ENCODE results near the gene SMARCAL1.

Gene SMARCAL1

GRCh38 chr2:216477283-216478035 is 65.2 kb downstream of the SMARCAL1 start:
- FAIRE-seq = no peak

GRCh38 chr2:216478151-216478550 is 65.9 kb downstream of the SMARCAL1 start:
- no peak for FAIRE-seq

DNA sequence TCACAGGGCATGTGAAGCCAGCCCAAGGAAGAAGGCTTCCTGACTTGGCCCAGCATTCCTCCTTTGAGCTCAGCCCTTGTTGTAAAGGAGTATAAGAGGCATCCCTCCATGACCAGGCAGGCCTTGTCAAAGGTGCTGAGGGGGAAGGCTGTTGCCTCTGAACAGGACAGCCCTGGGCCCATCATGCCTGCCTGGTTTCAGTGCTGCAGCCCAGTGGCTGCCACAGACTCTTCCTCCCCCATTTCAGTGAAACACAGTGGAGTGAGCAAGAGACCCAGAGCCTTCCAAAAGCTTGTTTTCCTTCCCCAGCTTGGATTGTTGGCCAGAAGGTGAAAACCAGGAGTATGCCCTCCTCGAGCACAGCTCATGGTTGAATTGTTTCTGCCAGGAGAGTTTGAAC is 66.5 kb downstream of the SMARCAL1 start:
- no peak for FAIRE-seq

GRCh38 chr2:216480221-216480620 is 67.9 kb downstream of the SMARCAL1 start:
- FAIRE-seq = no peak

DNA sequence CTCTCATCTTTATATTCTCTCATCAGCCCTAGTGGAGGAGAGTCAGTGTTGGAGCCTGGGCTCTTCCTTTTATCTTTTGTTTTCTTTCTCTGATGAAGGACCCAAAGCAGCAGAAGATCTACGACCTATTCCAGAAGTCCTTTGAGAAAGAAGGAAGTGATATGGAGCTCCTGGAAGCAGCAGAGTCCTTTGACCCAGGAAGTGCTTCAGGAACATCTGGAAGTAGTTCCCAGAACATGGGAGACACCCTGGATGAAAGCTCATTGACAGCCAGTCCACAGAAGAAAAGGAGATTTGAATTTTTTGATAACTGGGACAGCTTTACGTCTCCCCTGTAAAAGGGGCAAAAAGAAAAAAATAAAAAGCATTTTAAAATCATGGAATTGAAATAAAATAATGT is 70.4 kb downstream of the SMARCAL1 start:
- no peak for FAIRE-seq

- FAIRE-seq = no peak
Observed at GRCh38 chr2:216485237-216485636, 73.0 kb downstream of the SMARCAL1 start.

DNA sequence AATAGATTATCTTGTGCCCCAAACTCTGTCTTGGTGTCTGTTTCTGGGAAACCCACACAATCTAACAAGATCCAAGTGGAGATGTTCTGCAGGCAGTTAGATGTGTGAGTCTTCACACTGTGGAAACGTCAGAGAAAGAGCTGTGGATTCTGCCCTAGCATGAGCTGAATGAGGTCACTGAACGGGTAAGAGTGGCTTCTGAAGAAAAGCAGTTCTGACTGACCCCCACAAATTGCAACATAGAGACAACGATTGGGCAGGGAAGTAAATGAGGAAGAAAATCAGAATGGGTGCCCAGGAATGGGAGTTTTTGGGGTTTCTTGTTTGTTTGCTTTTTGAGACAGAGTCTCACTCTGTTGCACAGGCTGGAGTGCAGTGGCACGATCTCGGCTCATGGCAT is 73.5 kb downstream of the SMARCAL1 start:
- no peak for FAIRE-seq

DNA sequence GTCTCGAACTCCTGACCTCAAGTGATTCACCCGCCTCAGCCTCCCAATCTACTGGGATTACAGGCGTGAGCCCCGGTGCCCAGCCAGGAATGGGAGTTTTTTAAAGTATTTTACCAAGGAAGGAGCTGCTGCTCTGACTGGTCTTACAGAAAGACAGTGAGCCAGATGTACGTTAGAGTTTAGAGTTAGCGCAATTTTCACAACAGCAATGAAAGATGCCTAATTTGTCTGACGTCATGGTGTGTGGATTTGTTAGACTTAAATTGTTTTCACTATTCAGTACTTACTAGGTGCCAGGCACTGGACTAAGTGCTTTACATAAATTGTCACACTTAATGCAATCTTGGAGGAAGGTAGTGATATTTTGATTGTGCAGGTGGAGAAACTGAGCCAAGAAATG is 74.0 kb downstream of the SMARCAL1 start:
- FAIRE-seq = no peak

- FAIRE-seq = no peak
Observed at GRCh38 chr2:216486708-216487107, 74.4 kb downstream of the SMARCAL1 start.

DNA sequence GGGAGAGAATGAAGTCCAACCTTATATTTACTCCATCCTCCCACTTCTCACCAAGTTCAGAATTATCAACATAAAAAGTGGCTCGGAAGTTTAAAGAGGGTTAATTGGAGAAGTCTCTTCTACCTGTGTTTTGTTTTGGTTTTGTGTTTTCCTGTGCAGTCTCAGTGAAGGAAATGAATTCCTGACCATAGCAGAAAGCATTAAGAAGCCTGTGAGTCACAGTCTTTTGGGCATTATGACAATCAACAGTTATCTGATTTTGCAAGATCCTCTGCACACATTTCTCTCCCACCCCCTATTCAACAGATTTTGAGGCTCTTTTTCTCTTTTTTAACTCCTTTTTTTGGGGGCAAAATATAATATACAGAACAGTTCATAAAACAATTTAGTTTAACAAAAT is 77.8 kb downstream of the SMARCAL1 start:
- no peak for FAIRE-seq

GRCh38 chr2:216491793-216492596 is 79.7 kb downstream of the SMARCAL1 start:
- no peak for FAIRE-seq

DNA sequence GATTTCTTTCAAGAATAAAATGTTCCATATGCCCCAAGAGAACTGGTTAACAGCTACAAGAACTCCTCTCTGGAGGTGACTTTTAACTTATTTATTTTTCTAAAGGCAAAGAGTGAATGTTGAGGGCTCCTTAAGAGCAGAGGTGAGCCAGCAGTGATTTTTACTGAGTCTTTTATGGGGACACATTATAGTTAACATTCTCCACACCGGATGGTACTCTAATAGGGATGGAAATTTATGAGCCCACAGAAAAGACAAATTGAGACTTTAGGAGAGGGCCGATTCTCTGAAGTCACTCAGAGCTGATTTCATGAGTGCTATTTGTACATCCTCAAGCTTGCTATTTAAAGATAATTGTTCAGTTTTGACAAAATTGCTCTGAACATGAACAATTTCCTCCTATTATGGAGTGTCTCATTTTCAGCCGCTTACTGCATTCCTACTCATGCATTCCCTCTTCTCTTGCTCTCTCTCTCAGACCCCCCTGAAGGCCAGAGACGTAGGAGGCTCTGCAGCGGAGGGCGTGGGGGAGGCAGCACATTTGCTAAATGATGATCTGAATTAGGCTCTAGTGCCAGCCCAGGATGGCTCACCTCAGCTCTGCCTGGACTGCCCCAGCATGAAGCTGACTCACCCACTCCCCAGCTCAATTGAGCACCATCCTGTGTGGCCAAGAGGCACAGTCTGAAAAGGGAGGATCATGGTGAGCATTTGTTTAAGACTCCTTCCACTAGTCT is 80.5 kb downstream of the SMARCAL1 start:
- FAIRE-seq = no peak

DNA sequence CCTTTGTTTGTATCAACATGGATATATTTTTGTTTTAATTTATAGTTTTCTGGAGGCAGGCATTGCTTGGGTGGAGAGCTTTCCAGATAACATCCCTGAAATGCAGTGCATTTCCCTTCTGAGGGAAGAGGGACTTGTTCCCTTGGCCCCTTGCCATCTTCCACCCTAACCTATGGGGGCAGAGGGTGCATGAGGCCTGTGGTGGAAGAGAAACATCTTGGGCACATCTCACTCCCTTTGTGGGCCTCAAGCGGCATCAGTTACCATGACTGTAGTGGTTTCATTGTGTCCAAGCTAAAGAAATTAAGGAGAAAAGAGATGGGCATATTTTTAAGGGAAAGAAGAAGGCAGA is 81.0 kb downstream of the SMARCAL1 start:
- no peak for FAIRE-seq

DNA sequence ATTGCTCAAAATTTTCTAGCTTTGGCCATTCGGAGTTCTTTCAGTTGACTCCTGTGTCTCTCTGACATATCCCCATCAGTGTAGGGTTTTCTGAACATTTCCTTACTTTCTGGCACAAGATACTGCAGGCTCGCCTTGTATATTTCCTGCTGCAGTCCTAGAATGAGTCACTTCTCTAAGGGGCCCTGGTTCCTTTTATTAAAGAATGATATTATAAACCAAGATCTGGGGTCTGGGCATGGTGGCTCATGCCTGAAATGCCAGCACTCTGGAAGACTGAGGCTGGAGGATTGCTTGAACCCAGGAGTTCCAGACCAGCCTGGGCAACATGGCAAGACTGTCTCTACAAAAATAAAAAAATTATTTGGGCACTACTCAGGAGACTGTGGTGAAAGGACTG is 83.4 kb downstream of the SMARCAL1 start:
- no peak for FAIRE-seq

DNA sequence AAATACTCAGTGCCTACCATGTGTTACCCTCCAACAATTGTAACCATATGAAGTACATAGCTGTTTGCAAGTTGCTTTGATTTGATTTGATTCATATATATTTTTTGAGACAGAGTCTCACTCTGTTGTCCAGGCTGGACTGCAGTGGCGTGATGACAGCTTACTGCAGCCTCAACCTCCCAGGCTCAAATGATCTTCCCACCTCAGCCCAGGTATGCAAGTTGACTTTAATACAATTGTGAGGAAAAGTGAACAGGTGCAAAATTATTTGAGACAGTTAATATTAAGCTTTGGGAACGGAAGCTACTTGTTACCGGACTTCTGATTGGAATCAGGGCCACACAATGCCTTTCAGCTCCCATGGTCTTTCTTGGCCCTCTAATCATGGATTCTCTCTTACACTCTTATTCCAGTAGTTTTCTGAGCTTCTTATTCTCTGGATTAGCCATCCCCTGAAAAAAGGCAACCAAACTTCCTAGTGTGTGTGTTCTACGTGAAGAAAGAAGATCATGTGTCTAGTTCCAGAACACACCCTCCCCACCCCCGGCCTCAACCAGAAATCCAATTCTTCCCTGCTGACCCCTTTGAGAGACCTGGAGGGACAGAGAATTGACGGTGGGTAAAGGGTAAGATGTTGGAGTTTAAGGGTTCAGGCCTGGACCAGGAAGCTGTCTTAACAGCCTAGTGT is 85.2 kb downstream of the SMARCAL1 start:
- FAIRE-seq = no peak

DNA sequence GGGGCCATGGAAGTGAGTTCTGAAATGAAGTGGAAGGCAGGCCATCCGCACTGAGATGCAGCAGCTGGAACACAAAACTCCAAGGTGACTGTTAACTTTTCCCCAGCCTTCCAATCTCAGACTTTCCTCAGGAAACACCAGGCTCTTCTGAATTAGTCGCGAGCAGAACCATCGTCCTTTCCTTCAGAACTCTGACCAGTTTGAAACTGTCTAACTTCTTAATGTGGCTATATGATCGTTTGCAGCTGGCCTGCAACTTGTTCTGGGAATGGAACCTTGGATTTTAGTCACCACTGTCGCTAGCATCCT is 85.7 kb downstream of the SMARCAL1 start:
- no peak for FAIRE-seq

DNA sequence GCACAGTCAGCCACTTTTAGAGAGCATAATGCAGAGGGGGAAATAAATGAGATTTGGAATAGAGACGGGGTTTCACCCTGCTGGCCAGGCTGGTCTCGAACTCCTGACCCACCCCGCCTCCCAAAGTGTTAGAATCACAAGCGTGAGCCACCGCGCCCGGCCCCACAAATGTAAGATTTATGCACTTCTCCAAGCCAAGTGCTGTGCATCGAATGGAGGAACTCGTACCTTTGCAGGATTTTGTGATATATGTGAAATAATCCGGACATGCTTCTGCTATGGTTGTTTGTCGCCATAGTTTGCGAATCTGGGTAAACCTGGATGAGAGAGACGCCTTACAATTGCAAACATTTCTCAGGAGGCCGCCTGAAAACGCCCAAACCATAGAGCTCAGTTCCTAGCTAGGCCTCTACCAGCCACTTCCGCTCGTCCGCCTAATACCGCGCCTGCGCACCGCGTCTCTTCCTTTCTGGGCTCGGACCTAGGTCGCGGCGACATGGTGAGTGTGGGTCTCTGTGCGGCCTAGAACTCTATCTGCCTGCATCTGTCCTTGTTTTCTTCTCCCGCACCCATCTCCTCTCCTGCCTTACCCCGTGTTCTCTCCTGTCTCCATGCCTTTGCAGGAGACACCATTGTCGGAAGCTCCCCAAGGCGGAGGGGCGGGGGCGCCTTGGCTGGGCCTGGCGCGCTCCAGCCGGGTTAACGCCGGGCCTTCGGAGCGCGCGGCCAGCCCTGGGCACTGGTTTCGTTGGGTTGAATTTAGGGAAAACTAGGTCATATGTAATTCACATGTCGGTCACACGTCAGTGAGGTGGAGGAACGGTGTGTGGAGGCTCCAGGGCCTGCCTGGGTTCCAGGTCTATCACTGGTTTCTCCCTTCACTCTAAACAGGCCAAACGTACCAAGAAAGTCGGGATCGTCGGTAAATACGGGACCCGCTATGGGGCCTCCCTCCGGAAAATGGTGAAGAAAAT is 86.4 kb downstream of the SMARCAL1 start, which contains the start of gene RPL37A:
Gene RPL37A (plus strand): TSS at position 466 of the 974 bp plus-strand sequence. CDS start 31 bp downstream, at position 497.
- peak; percentile 70 for FAIRE-seq

GRCh38 chr2:216499641-216500218 is 87.4 kb downstream of the SMARCAL1 start:
- FAIRE-seq = no peak

DNA sequence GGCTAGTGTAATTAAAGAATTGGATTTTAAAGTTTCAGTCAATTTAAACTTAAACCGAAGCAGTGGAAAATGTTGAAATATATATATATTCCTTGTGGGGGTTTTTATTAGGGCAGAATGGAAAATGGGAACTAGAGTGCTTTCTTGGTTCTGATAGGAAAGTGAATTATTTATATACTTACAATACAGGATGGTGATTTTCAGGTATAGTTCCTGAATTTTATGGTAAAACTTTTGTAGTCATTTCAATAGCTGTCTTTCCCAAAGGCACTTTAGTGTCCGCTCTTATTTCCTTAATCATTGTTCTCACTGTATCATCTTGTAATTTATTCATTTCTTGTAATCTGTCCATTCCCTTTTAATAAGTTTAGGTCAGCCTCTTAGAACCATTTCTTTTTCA is 88.3 kb downstream of the SMARCAL1 start:
- no peak for FAIRE-seq

- no peak for FAIRE-seq
Observed at GRCh38 chr2:216501854-216502253, 89.6 kb downstream of the SMARCAL1 start.

GRCh38 chr2:216502381-216503158 is 90.3 kb downstream of the SMARCAL1 start:
- no peak for FAIRE-seq
